ENCODE measurements around the gene SLC25A22.

Gene SLC25A22

DNA sequence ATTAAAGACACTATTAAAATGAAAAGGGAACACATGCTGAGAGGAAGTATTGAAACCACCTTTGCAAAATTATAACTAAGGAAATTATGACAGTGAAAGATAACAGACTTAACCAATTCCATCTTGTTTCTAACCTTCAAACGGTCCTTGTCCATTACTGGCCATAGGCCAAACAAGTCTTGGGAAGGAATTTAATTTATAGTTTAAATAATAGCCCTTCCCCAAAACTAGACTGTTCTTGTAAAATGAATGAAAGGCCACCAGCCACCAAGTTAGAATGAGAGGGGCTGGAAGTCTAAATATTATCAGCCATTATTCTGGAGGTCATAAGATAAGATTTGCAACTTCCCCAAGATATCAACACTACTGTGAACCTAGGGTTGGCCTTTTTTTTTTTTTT lies 52.7 kb downstream of the SLC25A22 start:
- no peak for ATAC-seq

DNA sequence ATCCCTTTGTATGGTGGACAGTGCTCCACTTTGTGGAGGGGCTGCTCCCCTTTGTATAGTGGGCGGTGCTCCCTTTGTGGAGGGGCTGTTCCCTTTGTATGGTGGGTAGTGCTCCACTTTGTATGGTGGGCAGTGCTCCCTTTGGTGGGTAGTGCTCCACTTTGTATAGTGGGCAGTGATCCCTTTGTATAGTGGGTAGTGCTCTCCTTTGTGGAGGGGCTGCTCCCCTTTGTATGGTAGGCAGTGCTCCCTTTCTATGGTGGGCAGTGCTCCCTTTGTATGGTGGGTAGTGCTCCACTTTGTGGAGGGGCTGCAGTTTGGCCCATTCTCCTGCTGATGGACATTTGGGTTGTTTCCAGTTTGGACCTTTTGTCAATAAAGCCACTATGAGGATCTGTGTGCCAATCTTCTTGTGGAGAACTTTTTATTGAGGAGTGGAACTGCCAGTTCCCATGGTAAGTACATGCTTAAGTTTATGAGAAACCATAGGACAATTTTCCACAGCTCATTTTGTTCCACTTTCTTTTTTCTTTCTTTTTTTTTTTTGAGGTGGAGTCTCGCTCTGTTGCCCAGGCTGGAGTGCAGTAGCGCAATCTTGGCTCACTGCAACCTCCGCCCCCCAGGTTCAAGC lies 55.4 kb downstream of the SLC25A22 start:
- no peak for ATAC-seq

GRCh38 chr11:742156-742546 lies 55.9 kb downstream of the SLC25A22 start:
- ATAC-seq = no peak
